ENCODE results near the gene HOXB3. TPM values are rescaled to one million over a fixed set of nuclear protein-coding genes. Genes with fewer than 3 reads are reported as not detected.

Gene HOXB3
- polyA plus RNA-seq, 1 donor (not counting 4 experiments of a cell fraction or from before 2014, with no cell fraction given): 1.1 TPM

DNA sequence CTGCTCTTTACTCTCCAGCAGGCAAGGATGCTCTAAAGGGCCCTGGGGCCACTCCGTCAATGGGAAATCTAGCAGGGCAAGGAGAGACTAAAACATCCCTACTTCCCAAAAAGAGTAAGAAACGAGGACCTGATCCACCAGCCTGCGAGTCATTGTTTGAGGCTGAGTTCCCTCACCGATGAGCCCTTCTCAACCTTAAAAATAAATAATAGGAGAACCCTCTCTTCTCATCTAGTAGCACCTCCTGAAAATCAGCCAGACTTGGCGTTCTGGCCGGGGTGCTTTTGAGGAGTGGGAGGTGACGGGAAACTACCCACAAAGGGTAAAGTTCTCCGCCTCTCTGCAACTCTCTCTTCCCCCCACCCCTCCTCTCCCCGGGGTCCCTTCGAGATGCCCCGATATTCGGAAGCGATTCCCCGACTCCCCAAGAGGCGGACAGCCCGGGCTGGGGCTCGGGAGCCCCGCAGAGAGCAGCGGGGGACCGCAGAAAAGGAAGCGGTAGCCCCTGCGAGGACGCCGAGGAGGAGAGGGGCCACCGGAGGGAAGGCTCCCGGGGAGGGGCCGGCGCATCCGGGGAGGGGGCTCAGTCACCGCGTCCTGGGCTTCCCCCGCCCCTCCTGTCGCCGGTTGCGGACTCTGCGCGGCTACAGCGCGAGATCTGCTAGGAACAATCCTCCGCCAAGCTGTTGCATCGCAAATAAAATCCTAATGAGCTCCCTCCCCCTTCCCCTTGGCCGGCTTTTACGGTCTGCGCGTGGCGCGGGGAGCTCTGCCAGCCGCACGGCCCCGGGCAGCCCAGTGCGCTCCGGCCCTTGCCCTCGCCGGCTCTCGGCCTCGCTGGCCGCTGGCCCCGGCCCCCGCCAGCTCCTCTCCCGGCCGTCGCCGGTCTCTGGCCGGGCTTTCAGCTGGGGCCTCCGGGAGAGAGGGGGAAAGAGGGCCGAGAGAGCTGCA is 34.8 kb upstream of the HOXB3 start:
- Histone ChIP-seq H3K9ac (ENCODE audit: control insufficient read depth, extremely low read depth, insufficient read depth, low read length) (no peak overlapping the region), H3K4me1 (ENCODE audit: control insufficient read depth, extremely low read depth, insufficient read depth, low read length) (peaks cover 3% of the 10 kb centered on the region), H3K9me3 (ENCODE audit: control insufficient read depth, low read depth, low read length) (no peaks in the 10 kb centered on the region), H3K9me1 (ENCODE audit: control insufficient read depth, extremely low read depth, insufficient read depth, low read length) (no peaks in the 10 kb centered on the region), H3K27ac (ENCODE audit: control insufficient read depth, insufficient read depth, low read length) (no peak overlapping the region), H4K20me1 (ENCODE audit: control insufficient read depth, extremely low read depth, insufficient read depth, low read length) (no peaks in the 10 kb centered on the region), H3K36me3 (ENCODE audit: control insufficient read depth in 2 of 2, extremely low read depth in 1 of 2, insufficient read depth in 2 of 2, low read length in 2 of 2) (no peaks in the 10 kb centered on the region), H3K27me3 (ENCODE audit: control insufficient read depth, extremely low read depth, insufficient read depth, low read length) (peaks cover 100% of the 10 kb centered on the region), H3K79me2 (ENCODE audit: control insufficient read depth, insufficient read depth, low read length) (no peaks in the 10 kb centered on the region), H3K4me2 (ENCODE audit: control insufficient read depth, extremely low read depth, insufficient read depth, low read depth, low read length) (peak overlapping the region; percentile 67), H3K4me3 (ENCODE audit: control insufficient read depth in 2 of 3, extremely low read depth in 1 of 3, insufficient read depth in 2 of 3, low read depth in 1 of 3, low read length in 3 of 3) (peak overlapping the region; percentile 17 to 52 (median 26)), H2AFZ (ENCODE audit: control insufficient read depth, low read length) (no peak overlapping the region)
- dilution Hi-C loops (cut with MboI; ENCODE audit: extremely low pct_ligation_motif_present, low sequenced_read_pairs): no loop called here
- FAIRE-seq (no peak), DNase-seq (ENCODE audit: low read depth, low spot score) (no peak)
- TF ChIP-seq, protein P1, sequence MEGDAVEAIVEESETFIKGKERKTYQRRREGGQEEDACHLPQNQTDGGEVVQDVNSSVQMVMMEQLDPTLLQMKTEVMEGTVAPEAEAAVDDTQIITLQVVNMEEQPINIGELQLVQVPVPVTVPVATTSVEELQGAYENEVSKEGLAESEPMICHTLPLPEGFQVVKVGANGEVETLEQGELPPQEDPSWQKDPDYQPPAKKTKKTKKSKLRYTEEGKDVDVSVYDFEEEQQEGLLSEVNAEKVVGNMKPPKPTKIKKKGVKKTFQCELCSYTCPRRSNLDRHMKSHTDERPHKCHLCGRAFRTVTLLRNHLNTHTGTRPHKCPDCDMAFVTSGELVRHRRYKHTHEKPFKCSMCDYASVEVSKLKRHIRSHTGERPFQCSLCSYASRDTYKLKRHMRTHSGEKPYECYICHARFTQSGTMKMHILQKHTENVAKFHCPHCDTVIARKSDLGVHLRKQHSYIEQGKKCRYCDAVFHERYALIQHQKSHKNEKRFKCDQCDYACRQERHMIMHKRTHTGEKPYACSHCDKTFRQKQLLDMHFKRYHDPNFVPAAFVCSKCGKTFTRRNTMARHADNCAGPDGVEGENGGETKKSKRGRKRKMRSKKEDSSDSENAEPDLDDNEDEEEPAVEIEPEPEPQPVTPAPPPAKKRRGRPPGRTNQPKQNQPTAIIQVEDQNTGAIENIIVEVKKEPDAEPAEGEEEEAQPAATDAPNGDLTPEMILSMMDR (optimal IDR thresholded peaks at IDR 0.05 in 1 of 3, IDR thresholded peaks at IDR 0.05 in 1 of 3, conservative IDR thresholded peaks at IDR 0.05 in 1 of 3; ENCODE audit: extremely low read depth in 1 of 3, insufficient read depth in 2 of 3, low read length in 3 of 3): no peak
- TF ChIP-seq EZH2 (IDR thresholded peaks at IDR 0.05; ENCODE audit: low read length): no peak

DNA sequence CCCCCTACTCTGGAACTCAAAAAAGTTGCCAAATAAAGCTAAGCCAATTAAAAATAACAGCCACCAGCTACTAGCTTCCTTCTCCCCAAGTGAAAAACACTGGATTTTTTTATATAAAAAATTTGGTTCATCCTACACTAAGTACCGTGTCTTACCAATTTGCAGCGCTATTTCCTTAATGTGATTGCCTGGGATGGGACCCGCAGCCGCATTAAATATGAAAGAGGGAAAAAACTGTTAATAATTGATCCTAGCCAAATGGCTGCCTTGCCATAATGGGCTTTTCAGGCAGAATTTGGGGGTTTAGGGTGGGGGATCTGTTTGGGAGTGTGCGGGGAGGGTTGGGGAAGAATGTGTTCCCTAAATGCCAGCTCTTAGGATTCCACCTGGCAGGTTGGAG is 34.1 kb upstream of the HOXB3 start:
- Histone ChIP-seq H4K20me1 (ENCODE audit: control insufficient read depth, extremely low read depth, insufficient read depth, low read length) (no peaks in the 10 kb centered on the region), H3K9me1 (ENCODE audit: control insufficient read depth, extremely low read depth, insufficient read depth, low read length) (no peaks in the 10 kb centered on the region), H3K9ac (ENCODE audit: control insufficient read depth, extremely low read depth, insufficient read depth, low read length) (no peak overlapping the region), H3K36me3 (ENCODE audit: control insufficient read depth in 2 of 2, extremely low read depth in 1 of 2, insufficient read depth in 2 of 2, low read length in 2 of 2) (no peaks in the 10 kb centered on the region), H3K27me3 (ENCODE audit: control insufficient read depth, extremely low read depth, insufficient read depth, low read length) (peaks cover 100% of the 10 kb centered on the region), H3K79me2 (ENCODE audit: control insufficient read depth, insufficient read depth, low read length) (no peaks in the 10 kb centered on the region), H3K27ac (ENCODE audit: control insufficient read depth, insufficient read depth, low read length) (no peak overlapping the region), H3K4me3 (ENCODE audit: control insufficient read depth in 2 of 3, extremely low read depth in 1 of 3, insufficient read depth in 2 of 3, low read depth in 1 of 3, low read length in 3 of 3) (no peak overlapping the region), H3K4me2 (ENCODE audit: control insufficient read depth, extremely low read depth, insufficient read depth, low read depth, low read length) (no peak overlapping the region), H3K9me3 (ENCODE audit: control insufficient read depth, low read depth, low read length) (no peaks in the 10 kb centered on the region), H3K4me1 (ENCODE audit: control insufficient read depth, extremely low read depth, insufficient read depth, low read length) (peaks cover 3% of the 10 kb centered on the region), H2AFZ (ENCODE audit: control insufficient read depth, low read length) (no peak overlapping the region)
- TF ChIP-seq, protein P1 (optimal IDR thresholded peaks at IDR 0.05 in 1 of 3, IDR thresholded peaks at IDR 0.05 in 1 of 3, conservative IDR thresholded peaks at IDR 0.05 in 1 of 3; ENCODE audit: extremely low read depth in 1 of 3, insufficient read depth in 2 of 3, low read length in 3 of 3): no peak
- no peak for TF ChIP-seq EZH2 (IDR thresholded peaks at IDR 0.05; ENCODE audit: low read length)
- DNase-seq (ENCODE audit: low read depth, low spot score) (no peak), FAIRE-seq (no peak)
- dilution Hi-C loops (cut with MboI; ENCODE audit: extremely low pct_ligation_motif_present, low sequenced_read_pairs): no loop called here
